ENCODE results near the gene PDHX.

- TF ChIP-seq CTCF (IDR thresholded peaks at IDR 0.05): no peak
- TF ChIP-seq POLR2AphosphoS5 (IDR thresholded peaks at IDR 0.05; ENCODE audit: low read depth, low read length): no peak
- no peak for TF ChIP-seq REST (IDR thresholded peaks at IDR 0.05; ENCODE audit: insufficient read depth in 1 of 2, low read depth in 2 of 2, low read length in 1 of 2)
- no peak for TF ChIP-seq SIN3A (IDR thresholded peaks at IDR 0.05; ENCODE audit: borderline replicate concordance, insufficient read depth, low read depth, low read length)
Observed at GRCh38 chr11:35043936-35044335, 127.5 kb downstream of the PDHX start.

Measured in Panc1 (cell line).